H9 (cell line): ENCODE results near the gene BMERB1. TPM values are rescaled to one million over a fixed set of nuclear protein-coding genes. Genes with fewer than 3 reads are reported as not detected.
"Not testable (repeated sequence)": the region's sequence is repeated elsewhere in the genome, so short reads cannot be mapped to it uniquely, and the experiment has no call there.

ENCODE experiments used
- DNase-seq: peaks from one replicate; pipeline ENCODE4 v3.0.0-alpha.2; 2017
- H2AFZ ChIP-seq: one replicate; pipeline ENCODE4 v1.6.1; 2013; ENCODE audit warnings: mild to moderate bottlenecking, low read length, control low read depth, moderate library complexity
- H2AK5ac ChIP-seq: 2 replicates; pipeline ENCODE4 v1.6.1; 2013; ENCODE audit warnings: low read length, control low read depth, mixed read lengths; ENCODE audit not compliant: insufficient read length
- H2BK120ac ChIP-seq: one replicate; pipeline ENCODE4 v1.6.1; 2013; ENCODE audit warnings: low read depth, mild to moderate bottlenecking, low read length, control low read depth, inconsistent platforms; ENCODE audit not compliant: poor library complexity, severe bottlenecking
- H2BK12ac ChIP-seq: 2 replicates; pipeline ENCODE4 v1.6.1; 2013; ENCODE audit warnings: low read length, control low read depth, mixed read lengths, low read depth; ENCODE audit not compliant: insufficient read length
- H2BK15ac ChIP-seq: 2 replicates; pipeline ENCODE4 v1.6.1; 2013; ENCODE audit warnings: low read depth, low read length, control low read depth
- H2BK20ac ChIP-seq: one replicate; pipeline ENCODE4 v1.6.1; 2013; ENCODE audit warnings: low read depth, mild to moderate bottlenecking, low read length, control low read depth, inconsistent platforms; ENCODE audit not compliant: poor library complexity, severe bottlenecking
- H2BK5ac ChIP-seq: 2 replicates; pipeline ENCODE4 v1.6.1; 2013; ENCODE audit warnings: low read length, control low read depth, mixed read lengths; ENCODE audit not compliant: insufficient read length
- H3K14ac ChIP-seq: 2 replicates; pipeline ENCODE4 v1.6.1; 2013; ENCODE audit warnings: low read length, control low read depth; ENCODE audit not compliant: insufficient read depth
- H3K18ac ChIP-seq: 2 replicates; pipeline ENCODE4 v1.6.1; 2013; ENCODE audit warnings: low read depth, mild to moderate bottlenecking, mixed read lengths, low read length, control low read depth; ENCODE audit not compliant: insufficient read length
- H3K23ac ChIP-seq: 2 replicates; pipeline ENCODE4 v1.6.1; 2013; ENCODE audit warnings: low read length, control low read depth, mixed read lengths, low read depth; ENCODE audit not compliant: insufficient read length
- H3K23me2 ChIP-seq: 2 replicates; pipeline ENCODE4 v1.6.1; 2013; ENCODE audit warnings: low read depth, mild to moderate bottlenecking, mixed read lengths, low read length, control low read depth; ENCODE audit not compliant: insufficient read length, poor library complexity, severe bottlenecking
- H3K27ac ChIP-seq: 2 replicates; pipeline ENCODE4 v1.5.1; 2013; ENCODE audit warnings: low read length, control low read depth, mixed read lengths, low read depth; ENCODE audit not compliant: insufficient read length
- H3K27me3 ChIP-seq: 2 replicates; pipeline ENCODE4 v1.6.1; 2013; ENCODE audit warnings: low read length, control low read depth, inconsistent platforms; ENCODE audit not compliant: insufficient read depth
- H3K4ac ChIP-seq: 2 replicates; pipeline ENCODE4 v1.6.1; 2013; ENCODE audit warnings: low read depth, mild to moderate bottlenecking, control low read depth, inconsistent platforms, low read length, moderate library complexity
- H3K4me1 ChIP-seq: 2 replicates; pipeline ENCODE4 v1.6.1; 2013; ENCODE audit warnings: low read length, control low read depth, inconsistent platforms; ENCODE audit not compliant: insufficient read depth
- H3K4me2 ChIP-seq: 2 replicates; pipeline ENCODE4 v1.6.1; 2013; ENCODE audit warnings: low read length, control low read depth, mixed read lengths; ENCODE audit not compliant: insufficient read length, insufficient read depth
- H3K56ac ChIP-seq: 2 replicates; pipeline ENCODE4 v1.6.1; 2013; ENCODE audit warnings: low read depth, mild to moderate bottlenecking, mixed read lengths, low read length, control low read depth; ENCODE audit not compliant: insufficient read length
- H3K79me1 ChIP-seq: 2 replicates; pipeline ENCODE4 v1.6.1; 2013; ENCODE audit warnings: low read depth, mild to moderate bottlenecking, moderate library complexity, low read length, control low read depth, inconsistent platforms; ENCODE audit not compliant: insufficient read depth, poor library complexity, severe bottlenecking
- H3K79me2 ChIP-seq: 2 replicates; pipeline ENCODE4 v1.6.1; 2013; ENCODE audit warnings: low read length, control low read depth, inconsistent platforms; ENCODE audit not compliant: insufficient read depth
- H3K9ac ChIP-seq: 2 replicates; pipeline ENCODE4 v1.6.1; 2013; ENCODE audit warnings: low read length, control low read depth, mixed read lengths; ENCODE audit not compliant: insufficient read length; ENCODE audit errors: extremely low read depth
- H3K9me3 ChIP-seq: one replicate; pipeline ENCODE4 v1.6.1; 2013; ENCODE audit warnings: low read depth, low read length, inconsistent platforms; ENCODE audit not compliant: control insufficient read depth
- H3T11ph ChIP-seq: one replicate; pipeline ENCODE4 v1.6.1; 2013; ENCODE audit warnings: mild to moderate bottlenecking, low read length, control low read depth, inconsistent platforms
- H4K20me1 ChIP-seq: one replicate; pipeline ENCODE4 v1.6.1; 2013; ENCODE audit not compliant: control insufficient read depth, insufficient read length, insufficient read depth
- H4K5ac ChIP-seq: 2 replicates; pipeline ENCODE4 v1.6.1; 2013; ENCODE audit warnings: low read depth, mild to moderate bottlenecking, mixed read lengths, low read length, control low read depth; ENCODE audit not compliant: insufficient read length
- H4K8ac ChIP-seq: replicated peaks from 2 replicates; pipeline ENCODE4 v1.6.1; 2013; ENCODE audit warnings: low read length, control low read depth, mixed read lengths, low read depth; ENCODE audit not compliant: insufficient read length
- H4K91ac ChIP-seq: 2 replicates; pipeline ENCODE4 v1.6.1; 2013; ENCODE audit warnings: low read depth, mild to moderate bottlenecking, moderate library complexity, mixed read lengths, low read length, control low read depth; ENCODE audit not compliant: insufficient read length
- H3K27ac Mint-ChIP-seq, 3 experiments: 2 replicates in 2 of 3; 3 replicates in 1 of 3; pipeline ENCODE4 v1.8.0; 2020 to 2021; ENCODE audit warnings: mixed read lengths in 3 of 3, mild to moderate bottlenecking in 1 of 3, moderate library complexity in 1 of 3
- H3K27me3 Mint-ChIP-seq: 2 replicates; pipeline ENCODE4 v1.8.0; 2021; ENCODE audit warnings: low read depth, mild to moderate bottlenecking, moderate library complexity, mixed read lengths
- H3K36me3 Mint-ChIP-seq, 3 experiments: 2 replicates in 2 of 3; 3 replicates in 1 of 3; pipeline ENCODE4 v1.8.0; 2020 to 2021; ENCODE audit warnings: low read depth in 3 of 3, mixed read lengths in 3 of 3; ENCODE audit not compliant: insufficient read depth in 1 of 3
- H3K4me1 Mint-ChIP-seq, 2 experiments: 2 replicates each; pipeline ENCODE4 v1.8.0; 2020; ENCODE audit warnings: mixed read lengths in 2 of 2
- H3K4me3 Mint-ChIP-seq, 2 experiments: 2 replicates in 1 of 2; 3 replicates in 1 of 2; pipeline ENCODE4 v1.8.0; 2020 to 2021; ENCODE audit warnings: mild to moderate bottlenecking in 2 of 2, mixed read lengths in 2 of 2, moderate library complexity in 1 of 2
- H3K9me3 Mint-ChIP-seq, 2 experiments: 2 replicates in 1 of 2; 3 replicates in 1 of 2; pipeline ENCODE4 v1.8.0; 2020; ENCODE audit warnings: mild to moderate bottlenecking in 2 of 2, mixed read lengths in 2 of 2, moderate library complexity in 1 of 2
- WGBS: extraction: QIAGEN DNeasy Blood & Tissue Kit; methylation state at CpG from one replicate; pipeline ENCODE4 v1.1.7; 2013; ENCODE audit warnings: missing lambda C conversion rate, low lambda C conversion rate, mixed read lengths; ENCODE audit not compliant: insufficient read length; ENCODE audit errors: extremely low coverage; 5-methylcytosine and 5-hydroxymethylcytosine counted together
- total RNA-seq: library from RNA; stranded (reverse); gene quantifications from 2 replicates; pipeline ENCODE4 v1.2.1, GENCODE V29; 2021
- TF ChIP-seq, protein P1 (sequence below): fragments of 200-600 bp; sonication (generic); conservative IDR thresholded peaks from 3 replicates; pipeline ENCODE4 v1.8.0; 2021; ENCODE audit warnings: antibody characterized with exemption, mild to moderate bottlenecking

BMERB1 gene
- total RNA-seq, 1 experiment from 2014 or later: 19.5 TPM

DNA sequence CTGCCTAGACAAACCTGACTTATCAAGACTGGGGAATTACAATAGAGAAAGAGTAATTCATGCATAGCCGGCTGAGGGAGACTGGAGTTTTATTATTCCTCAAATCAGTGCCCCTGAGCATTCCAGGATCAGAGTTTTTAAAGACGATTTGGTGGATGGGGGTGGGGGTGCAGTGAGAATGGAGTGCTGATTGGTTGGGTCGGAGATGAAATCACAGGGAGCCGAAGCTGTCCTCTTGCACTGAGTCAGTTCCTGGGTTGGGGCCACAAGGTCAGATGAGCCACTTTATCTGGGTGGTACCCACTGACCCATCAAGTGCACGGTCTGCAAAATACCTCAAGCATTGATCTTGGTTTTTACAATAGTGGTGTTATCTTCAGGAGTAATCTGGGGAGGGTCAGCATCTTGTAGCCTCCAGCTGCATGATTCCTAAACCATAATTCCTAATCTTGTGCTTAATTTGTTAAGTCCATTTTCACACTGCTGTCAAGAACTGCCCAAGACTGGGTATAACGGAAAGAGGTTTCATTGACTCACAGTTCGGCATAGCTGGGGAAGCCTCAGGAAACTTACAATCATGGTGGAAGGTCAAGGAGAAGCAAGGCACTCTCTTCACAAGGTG is 139.0 kb downstream of the BMERB1 start:
- Histone ChIP-seq H2AFZ (no peak overlapping the region), H3K27ac (no peak overlapping the region), H3K56ac (no peak overlapping the region), H3K9ac (no peak overlapping the region), H3K23me2 (no peaks in the 10 kb centered on the region), H2BK5ac (no peak overlapping the region), H3K79me1 (no peaks in the 10 kb centered on the region), H2BK15ac (no peak overlapping the region), H4K8ac (no peak overlapping the region), H3K4me1 (peaks cover 2% of the 10 kb centered on the region; the same call in 1 of the 2 replicates), H3K23ac (no peak overlapping the region), H4K91ac (no peak overlapping the region), H3K4ac (no peak overlapping the region), H3T11ph (no peak overlapping the region), H2AK5ac (no peak overlapping the region), H3K18ac (no peak overlapping the region), H2BK12ac (no peak overlapping the region), H2BK120ac (no peak overlapping the region), H4K20me1 (no peaks in the 10 kb centered on the region), H4K5ac (no peak overlapping the region), H3K9me3 (no peaks in the 10 kb centered on the region), H3K4me2 (no peak overlapping the region), H3K14ac (no peak overlapping the region), H3K79me2 (no peaks in the 10 kb centered on the region), H3K27me3 (no peaks in the 10 kb centered on the region), H2BK20ac (no peak overlapping the region)
- peaks cover 10 to 16% (median 10%) of the 10 kb centered on the region in 3 experiments; a peak in 6 of 7 replicates for H3K36me3 Mint-ChIP-seq
- TF ChIP-seq, protein P1, sequence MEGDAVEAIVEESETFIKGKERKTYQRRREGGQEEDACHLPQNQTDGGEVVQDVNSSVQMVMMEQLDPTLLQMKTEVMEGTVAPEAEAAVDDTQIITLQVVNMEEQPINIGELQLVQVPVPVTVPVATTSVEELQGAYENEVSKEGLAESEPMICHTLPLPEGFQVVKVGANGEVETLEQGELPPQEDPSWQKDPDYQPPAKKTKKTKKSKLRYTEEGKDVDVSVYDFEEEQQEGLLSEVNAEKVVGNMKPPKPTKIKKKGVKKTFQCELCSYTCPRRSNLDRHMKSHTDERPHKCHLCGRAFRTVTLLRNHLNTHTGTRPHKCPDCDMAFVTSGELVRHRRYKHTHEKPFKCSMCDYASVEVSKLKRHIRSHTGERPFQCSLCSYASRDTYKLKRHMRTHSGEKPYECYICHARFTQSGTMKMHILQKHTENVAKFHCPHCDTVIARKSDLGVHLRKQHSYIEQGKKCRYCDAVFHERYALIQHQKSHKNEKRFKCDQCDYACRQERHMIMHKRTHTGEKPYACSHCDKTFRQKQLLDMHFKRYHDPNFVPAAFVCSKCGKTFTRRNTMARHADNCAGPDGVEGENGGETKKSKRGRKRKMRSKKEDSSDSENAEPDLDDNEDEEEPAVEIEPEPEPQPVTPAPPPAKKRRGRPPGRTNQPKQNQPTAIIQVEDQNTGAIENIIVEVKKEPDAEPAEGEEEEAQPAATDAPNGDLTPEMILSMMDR: no peak
- H3K4me1 Mint-ChIP-seq: peaks cover 15 to 21% of the 10 kb centered on the region in 2 experiments
- H3K27me3 Mint-ChIP-seq: no peaks in the 10 kb centered on the region
- peak overlapping the region in 1 of 3 experiments; percentile 17; a peak in 1 of 7 replicates for H3K27ac Mint-ChIP-seq
- H3K4me3 Mint-ChIP-seq: no peak overlapping the region; a peak in 1 of 5 replicates
- WGBS: no CpG with 5 or more reads among the region's 7 CpGs
- no peak for DNase-seq
- H3K9me3 Mint-ChIP-seq: no peaks in the 10 kb centered on the region; a peak in 1 of 5 replicates

DNA sequence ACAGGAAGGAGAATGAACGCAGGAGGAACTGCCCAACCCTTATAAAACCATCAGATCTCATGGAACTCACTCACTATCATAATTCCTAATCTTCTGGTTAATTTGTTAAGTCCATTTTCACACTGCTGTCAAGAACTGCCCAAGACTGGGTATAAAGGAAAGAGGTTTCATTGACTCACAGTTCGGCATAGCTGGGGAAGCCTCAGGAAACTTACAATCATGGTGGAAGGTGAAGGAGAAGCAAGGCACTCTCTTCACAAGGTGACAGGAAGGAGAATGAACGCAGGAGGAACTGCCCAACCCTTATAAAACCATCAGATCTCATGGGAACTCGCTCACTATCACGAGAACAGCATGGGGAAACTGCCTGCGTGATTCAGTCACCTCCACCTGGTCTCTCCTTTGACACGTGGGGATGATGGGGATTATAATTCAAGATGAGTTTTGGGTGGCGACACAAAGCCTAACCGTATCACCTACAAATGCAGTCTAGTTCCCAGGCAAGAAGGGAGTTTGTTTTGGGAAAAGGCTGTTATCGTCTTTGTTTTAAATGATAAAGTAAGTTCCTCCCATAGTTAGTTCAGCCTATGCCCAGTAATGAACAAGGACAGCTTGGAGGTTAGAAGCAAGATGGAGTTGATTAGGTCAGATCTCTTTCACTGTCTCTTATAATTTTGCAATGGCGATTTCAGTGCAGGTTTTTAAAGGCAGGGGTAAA is 139.7 kb downstream of the BMERB1 start:
- not testable (repeated sequence) for H3K27me3 ChIP-seq, H3K4me1 ChIP-seq, H3K56ac ChIP-seq, H3K79me2 ChIP-seq, H3K23me2 ChIP-seq, H2BK20ac ChIP-seq, DNase-seq, H3K27ac Mint-ChIP-seq, H3K14ac ChIP-seq, H2BK5ac ChIP-seq, H2BK15ac ChIP-seq, H3K79me1 ChIP-seq, H3K27me3 Mint-ChIP-seq, H3K4me3 Mint-ChIP-seq, H3K4ac ChIP-seq, H3K23ac ChIP-seq, H3K9ac ChIP-seq, H4K5ac ChIP-seq, H4K20me1 ChIP-seq, H3K9me3 Mint-ChIP-seq, H3K27ac ChIP-seq, H4K91ac ChIP-seq, H2AK5ac ChIP-seq, H3K18ac ChIP-seq, H3T11ph ChIP-seq, H2BK120ac ChIP-seq, H2AFZ ChIP-seq, H2BK12ac ChIP-seq, H3K4me2 ChIP-seq, H3K9me3 ChIP-seq, H4K8ac ChIP-seq
- Mint-ChIP-seq H3K36me3 (peaks cover 8 to 15% (median 10%) of the 10 kb centered on the region in 3 experiments; a peak in 6 of 7 replicates), H3K4me1 (peaks cover 15 to 21% of the 10 kb centered on the region in 2 experiments)
- WGBS: no CpG with 5 or more reads among the region's 11 CpGs
